GM23338 (cell line): Measurements from ENCODE around the gene VPS16. TPM values are rescaled to one million over a fixed set of nuclear protein-coding genes. Genes with fewer than 3 reads are reported as not detected.

Experiments
- ATAC-seq: fragments of 200-7000 bp; cut with Tn5 transposase; 3 replicates; pipeline ENCODE4 v1.9.1; 2020
- DNase-seq: peaks from one replicate; pipeline ENCODE4 v3.0.0-alpha.2; 2015; ENCODE audit warnings: low spot score
- H2AFZ ChIP-seq: fragments of 200-600 bp; sonication (generic); 2 replicates; pipeline ENCODE4 v1.8.0; 2016; ENCODE audit warnings: antibody characterized with exemption, mild to moderate bottlenecking, moderate library complexity
- H3F3A ChIP-seq: fragments of 200-600 bp; sonication (generic); replicated peaks from 2 replicates; pipeline ENCODE4 v1.8.0; 2017; ENCODE audit warnings: antibody characterized with exemption, mixed run types, low read depth
- H3K27ac ChIP-seq: fragments of 200-600 bp; sonication (generic); 2 replicates; pipeline ENCODE4 v1.6.1; 2016; ENCODE audit warnings: low read depth
- H3K27me3 ChIP-seq: fragments of 200-600 bp; sonication (generic); 2 replicates; pipeline ENCODE4 v1.8.0; 2016; ENCODE audit warnings: mild to moderate bottlenecking, mixed run types, moderate library complexity; ENCODE audit not compliant: insufficient read depth
- H3K36me3 ChIP-seq: fragments of 200-600 bp; sonication (generic); 2 replicates; pipeline ENCODE4 v1.8.0; 2016; ENCODE audit warnings: mild to moderate bottlenecking; ENCODE audit not compliant: insufficient read depth
- H3K4me1 ChIP-seq: fragments of 200-600 bp; sonication (generic); 2 replicates; pipeline ENCODE4 v1.8.0; 2016; ENCODE audit warnings: mild to moderate bottlenecking, moderate library complexity; ENCODE audit not compliant: insufficient read depth
- H3K4me2 ChIP-seq: fragments of 200-600 bp; sonication (generic); 2 replicates; pipeline ENCODE4 v1.7.1; 2017; ENCODE audit warnings: mixed run types
- H3K4me3 ChIP-seq: fragments of 200-600 bp; sonication (generic); 2 replicates; pipeline ENCODE4 v1.6.1; 2016; ENCODE audit warnings: mixed run types
- H3K79me2 ChIP-seq: fragments of 200-600 bp; sonication (generic); replicated peaks from 2 replicates; pipeline ENCODE4 v1.8.0; 2017; ENCODE audit warnings: mild to moderate bottlenecking; ENCODE audit not compliant: insufficient read depth
- H3K9me2 ChIP-seq: fragments of 200-600 bp; sonication (generic); 2 replicates; pipeline ENCODE4 v1.8.0; 2017; ENCODE audit not compliant: insufficient read depth
- H4K20me1 ChIP-seq: fragments of 200-600 bp; sonication (generic); replicated peaks from 2 replicates; pipeline ENCODE4 v1.8.0; 2017; ENCODE audit warnings: mild to moderate bottlenecking; ENCODE audit not compliant: insufficient read depth
- H3K27ac Mint-ChIP-seq: 2 replicates; pipeline ENCODE4 v1.8.0; 2020; ENCODE audit warnings: inconsistent platforms, mild to moderate bottlenecking, moderate library complexity, mixed read lengths
- H3K27me3 Mint-ChIP-seq: 3 replicates; pipeline ENCODE4 v1.8.0; 2022; ENCODE audit warnings: low read depth, mild to moderate bottlenecking, moderate library complexity, mixed read lengths, inconsistent platforms; ENCODE audit not compliant: insufficient read depth, poor library complexity
- H3K36me3 Mint-ChIP-seq: 3 replicates; pipeline ENCODE4 v1.8.0; 2021; ENCODE audit warnings: low read depth, mild to moderate bottlenecking, inconsistent platforms, moderate library complexity, mixed read lengths
- H3K4me1 Mint-ChIP-seq: 3 replicates; pipeline ENCODE4 v1.8.0; 2020; ENCODE audit warnings: mild to moderate bottlenecking, inconsistent platforms, mixed read lengths
- H3K4me3 Mint-ChIP-seq: 3 replicates; pipeline ENCODE4 v1.8.0; 2021; ENCODE audit warnings: moderate library complexity, mild to moderate bottlenecking, inconsistent platforms, mixed read lengths
- H3K9me3 Mint-ChIP-seq: 3 replicates; pipeline ENCODE4 v1.8.0; 2020; ENCODE audit warnings: moderate library complexity, mild to moderate bottlenecking, inconsistent platforms, mixed read lengths
- CREB1 ChIP-seq: fragments of 250-450 bp; sonication (Bioruptor Pico); IDR thresholded peaks from 2 replicates; pipeline ENCODE4 v1.5.0; 2020; ENCODE audit warnings: low read depth, mild to moderate bottlenecking, moderate library complexity
- CTCF ChIP-seq, 2 experiments: fragments of 200-600 bp in 1 of 2; sonication (generic) in 1 of 2; conservative IDR thresholded peaks; 2 replicates each; pipeline versions ENCODE4 v1.5.1 to v1.6.1; 2016 to 2017; ENCODE audit warnings: antibody characterized with exemption in 2 of 2, low read depth in 2 of 2, mild to moderate bottlenecking in 2 of 2, moderate library complexity in 1 of 2
- EZH2 ChIP-seq: fragments of 200-600 bp; sonication (generic); IDR thresholded peaks from one replicate; pipeline ENCODE4 v1.8.0; 2017; ENCODE audit warnings: antibody characterized with exemption, mild to moderate bottlenecking, low read depth; ENCODE audit not compliant: unreplicated experiment
- EZH2phosphoT487 ChIP-seq: fragments of 200-600 bp; sonication (generic); IDR thresholded peaks from one replicate; pipeline ENCODE4 v1.8.1; 2018; ENCODE audit warnings: antibody characterized with exemption; ENCODE audit not compliant: unreplicated experiment
- NANOG ChIP-seq: IDR thresholded peaks from 2 replicates; pipeline ENCODE4 v1.6.1; 2016; ENCODE audit warnings: antibody characterized with exemption, borderline replicate concordance
- POLR2AphosphoS5 ChIP-seq: IDR thresholded peaks from 2 replicates; pipeline ENCODE4 v1.6.1; 2016; ENCODE audit warnings: antibody characterized with exemption, low read depth
- REST ChIP-seq: IDR thresholded peaks from one replicate; pipeline ENCODE4 v1.6.1; 2018; ENCODE audit warnings: antibody characterized with exemption; ENCODE audit not compliant: unreplicated experiment
- STAT1 ChIP-seq: IDR thresholded peaks from one replicate; pipeline ENCODE4 v1.6.1; 2016; ENCODE audit warnings: antibody characterized with exemption; ENCODE audit not compliant: unreplicated experiment
- ZNF114 ChIP-seq: fragments of 250-450 bp; sonication (Bioruptor Pico); IDR thresholded peaks from 2 replicates; pipeline ENCODE4 v1.5.0; 2020; ENCODE audit warnings: mild to moderate bottlenecking, moderate library complexity
- ZNF331 ChIP-seq: fragments of 250-450 bp; sonication (Bioruptor Pico); IDR thresholded peaks from 2 replicates; pipeline ENCODE4 v1.5.0; 2020; ENCODE audit warnings: low read depth, mild to moderate bottlenecking, moderate library complexity
- ZNF462 ChIP-seq: fragments of 250-450 bp; sonication (Bioruptor Pico); IDR thresholded peaks from 2 replicates; pipeline ENCODE4 v1.5.0; 2020; ENCODE audit warnings: mild to moderate bottlenecking, moderate library complexity
- polyA plus RNA-seq: library from polyadenylated mRNA; unstranded; fragments of >200 nt; fragmentation: Nextera tagmentation; extraction: Ambion mirVana; gene quantifications from 2 replicates; pipeline ENCODE4 v1.2.1, GENCODE V29; 2016
- total RNA-seq: library from RNA; depleted of rRNA; stranded (reverse); fragments of >200 nt; shearing (Covaris generic); gene quantifications from 2 replicates; pipeline ENCODE4 v1.2.3, GENCODE V29; 2014

VPS16 gene
- total and polyA plus RNA-seq, 2 experiments from 2014 or later = 11.2 to 17.7 TPM

GRCh38 chr20:2878515-2878914 lies 38.0 kb downstream of the VPS16 start:
- Histone ChIP-seq H3K4me2 (no peak overlapping the region), H4K20me1 (peaks cover 26% of the 10 kb centered on the region), H3K4me1 (peaks cover 16% of the 10 kb centered on the region), H3K9me2 (no peaks in the 10 kb centered on the region), H3K27me3 (no peaks in the 10 kb centered on the region), H3K36me3 (no peaks in the 10 kb centered on the region), H3K27ac (no peak overlapping the region), H3K4me3 (no peak overlapping the region), H2AFZ (no peak overlapping the region), H3K79me2 (peaks cover 95% of the 10 kb centered on the region), H3F3A (no peaks in the 10 kb centered on the region)
- Mint-ChIP-seq H3K4me1 (peaks cover 28% of the 10 kb centered on the region), H3K27me3 (peaks cover 6% of the 10 kb centered on the region), H3K36me3 (peaks cover 9% of the 10 kb centered on the region), H3K4me3 (no peak overlapping the region), H3K9me3 (no peaks in the 10 kb centered on the region), H3K27ac (no peak overlapping the region)
- no peak for DNase-seq
- TF ChIP-seq EZH2 = no peak
- no peak for ATAC-seq

- no peak overlapping the region for H3K4me2 ChIP-seq
- no peaks in the 10 kb centered on the region for H3K9me2 ChIP-seq
- Mint-ChIP-seq H3K27ac (no peak overlapping the region), H3K9me3 (no peaks in the 10 kb centered on the region), H3K4me3 (no peak overlapping the region), H3K36me3 (peaks cover 9% of the 10 kb centered on the region), H3K27me3 (peaks cover 6% of the 10 kb centered on the region), H3K4me1 (peaks cover 28% of the 10 kb centered on the region)
- H3F3A ChIP-seq = no peaks in the 10 kb centered on the region
- peaks cover 26% of the 10 kb centered on the region for H4K20me1 ChIP-seq
- DNase-seq (no peak), ATAC-seq (no peak)
- H3K27me3 ChIP-seq = no peaks in the 10 kb centered on the region
- peaks cover 98% of the 10 kb centered on the region for H3K79me2 ChIP-seq
- H2AFZ ChIP-seq = no peak overlapping the region
- H3K36me3 ChIP-seq = no peaks in the 10 kb centered on the region
- no peak overlapping the region for H3K27ac ChIP-seq
- no peak overlapping the region for H3K4me3 ChIP-seq
- TF ChIP-seq NANOG (no peak), ZNF114 (CRISPR knock-in tag) (no peak), ZNF462 (CRISPR knock-in tag) (no peak), EZH2 (no peak), ZNF331 (CRISPR knock-in tag) (no peak), POLR2AphosphoS5 (no peak), REST (no peak), CREB1 (CRISPR knock-in tag) (no peak), STAT1 (no peak), EZH2phosphoT487 (no peak), CTCF (conservative IDR thresholded peaks at IDR 0.05; ENCODE audit: low read depth in 2 of 2) (no peak)
- H3K4me1 ChIP-seq = peaks cover 16% of the 10 kb centered on the region
Observed at GRCh38 chr20:2879146-2879545, 38.6 kb downstream of the VPS16 start.
